Calu3 (cell line): ENCODE results near the gene YWHAH. TPM values are rescaled to one million over a fixed set of nuclear protein-coding genes. Genes with fewer than 3 reads are reported as not detected.

Experiments
- BruUV-seq: library from RNA; stranded (reverse); fragments of 400-500 nt; replicated peaks from 2 replicates; lab custom pipeline; 2021; lab: Mats Ljungman, UMichigan
- CTCF ChIA-PET: fragments of 300-600 bp; sonication (Branson Sonifier 250); formaldehyde crosslinking; loops from one replicate; lab custom pipeline; 2022; ENCODE audit warnings: antibody characterized with exemption; lab: Charles Lee
- DNase-seq: peaks from one replicate; pipeline ENCODE4 v3.0.0; 2022
- H3K27ac Mint-ChIP-seq: one replicate; pipeline ENCODE4 v1.8.0; 2022; ENCODE audit warnings: mixed read lengths; ENCODE audit not compliant: unreplicated experiment
- H3K27me3 Mint-ChIP-seq: one replicate; pipeline ENCODE4 v1.8.0; 2022; ENCODE audit warnings: mixed read lengths; ENCODE audit not compliant: unreplicated experiment
- H3K36me3 Mint-ChIP-seq: one replicate; pipeline ENCODE4 v1.8.0; 2022; ENCODE audit warnings: mild to moderate bottlenecking, moderate library complexity, mixed read lengths; ENCODE audit not compliant: insufficient read depth, unreplicated experiment
- H3K4me1 Mint-ChIP-seq: one replicate; pipeline ENCODE4 v1.8.0; 2022; ENCODE audit warnings: mild to moderate bottlenecking, low read depth, mixed read lengths; ENCODE audit not compliant: unreplicated experiment
- H3K4me3 Mint-ChIP-seq: one replicate; pipeline ENCODE4 v1.8.0; 2022; ENCODE audit warnings: mild to moderate bottlenecking, low read depth, moderate library complexity, mixed read lengths; ENCODE audit not compliant: unreplicated experiment
- H3K9me3 Mint-ChIP-seq: one replicate; pipeline ENCODE4 v1.8.0; 2022; ENCODE audit warnings: low read depth, mixed read lengths; ENCODE audit not compliant: unreplicated experiment
- intact Hi-C: fragments of 100-400 bp; cut with micrococcal nuclease; formaldehyde crosslinking; loops from one replicate; pipeline ENCODE4 v1.10.0; 2022; ENCODE audit not compliant: unreplicated experiment
- total RNA-seq: library from RNA; stranded (reverse); gene quantifications from 2 replicates; pipeline ENCODE4 v1.2.3, GENCODE V29; 2022
- TF ChIP-seq, protein P1 (sequence below): fragments of 200-600 bp; IDR thresholded peaks from one replicate; pipeline ENCODE4 v1.8.0; 2022; ENCODE audit warnings: antibody characterized with exemption; ENCODE audit not compliant: unreplicated experiment

Gene YWHAH
- total RNA-seq, 1 experiment from 2014 or later, result 197 TPM

DNA sequence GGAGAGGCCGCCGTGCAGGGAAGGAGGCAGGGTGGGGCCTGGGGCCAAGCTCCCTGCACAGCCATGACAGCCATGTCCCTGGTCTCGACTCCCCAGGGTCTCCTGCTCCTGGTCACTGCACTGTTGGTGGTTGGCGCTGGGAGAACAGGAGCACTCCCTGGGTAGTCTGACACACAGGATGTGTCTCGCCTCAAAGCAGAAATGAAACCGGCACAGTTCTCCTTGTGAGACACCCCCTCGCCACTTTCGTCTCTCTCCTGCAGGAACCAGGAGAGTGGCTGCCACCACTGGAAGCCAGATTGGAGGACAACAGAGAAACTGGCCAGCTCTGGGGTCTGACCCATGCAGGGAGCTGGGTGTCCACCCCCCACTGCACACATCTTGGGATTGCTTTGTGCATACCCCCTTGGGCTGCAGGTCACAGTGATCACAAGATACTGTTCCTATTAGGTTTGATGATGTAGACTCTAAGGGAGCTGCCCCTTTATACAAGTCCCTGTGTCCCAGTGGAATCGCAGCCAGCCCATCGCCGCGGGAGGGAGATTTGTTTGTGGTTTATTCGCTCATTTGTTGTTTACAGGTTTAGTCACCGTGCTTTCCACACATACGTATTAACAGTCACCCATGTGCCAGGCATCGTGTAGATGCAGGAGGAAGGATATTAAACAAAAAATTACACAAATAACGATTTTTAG lies 27.0 kb upstream of the YWHAH start:
- no peaks in the 10 kb centered on the region for H3K27me3 Mint-ChIP-seq
- TF ChIP-seq, protein P1, sequence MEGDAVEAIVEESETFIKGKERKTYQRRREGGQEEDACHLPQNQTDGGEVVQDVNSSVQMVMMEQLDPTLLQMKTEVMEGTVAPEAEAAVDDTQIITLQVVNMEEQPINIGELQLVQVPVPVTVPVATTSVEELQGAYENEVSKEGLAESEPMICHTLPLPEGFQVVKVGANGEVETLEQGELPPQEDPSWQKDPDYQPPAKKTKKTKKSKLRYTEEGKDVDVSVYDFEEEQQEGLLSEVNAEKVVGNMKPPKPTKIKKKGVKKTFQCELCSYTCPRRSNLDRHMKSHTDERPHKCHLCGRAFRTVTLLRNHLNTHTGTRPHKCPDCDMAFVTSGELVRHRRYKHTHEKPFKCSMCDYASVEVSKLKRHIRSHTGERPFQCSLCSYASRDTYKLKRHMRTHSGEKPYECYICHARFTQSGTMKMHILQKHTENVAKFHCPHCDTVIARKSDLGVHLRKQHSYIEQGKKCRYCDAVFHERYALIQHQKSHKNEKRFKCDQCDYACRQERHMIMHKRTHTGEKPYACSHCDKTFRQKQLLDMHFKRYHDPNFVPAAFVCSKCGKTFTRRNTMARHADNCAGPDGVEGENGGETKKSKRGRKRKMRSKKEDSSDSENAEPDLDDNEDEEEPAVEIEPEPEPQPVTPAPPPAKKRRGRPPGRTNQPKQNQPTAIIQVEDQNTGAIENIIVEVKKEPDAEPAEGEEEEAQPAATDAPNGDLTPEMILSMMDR, result no peak
- no TSS peak for BruUV-seq
- CTCF ChIA-PET, result interaction anchor here (0.9 kb wide), 1 partner anchor 17 kb away, joined by 4 read pairs; no protein-coding TSS in a partner anchor
- no peaks in the 10 kb centered on the region for H3K4me1 Mint-ChIP-seq
- no peak overlapping the region for H3K4me3 Mint-ChIP-seq
- no peaks in the 10 kb centered on the region for H3K36me3 Mint-ChIP-seq
- no peak for DNase-seq
- no peaks in the 10 kb centered on the region for H3K9me3 Mint-ChIP-seq
- intact Hi-C loops, result no loop called here
- no peak overlapping the region for H3K27ac Mint-ChIP-seq

DNA sequence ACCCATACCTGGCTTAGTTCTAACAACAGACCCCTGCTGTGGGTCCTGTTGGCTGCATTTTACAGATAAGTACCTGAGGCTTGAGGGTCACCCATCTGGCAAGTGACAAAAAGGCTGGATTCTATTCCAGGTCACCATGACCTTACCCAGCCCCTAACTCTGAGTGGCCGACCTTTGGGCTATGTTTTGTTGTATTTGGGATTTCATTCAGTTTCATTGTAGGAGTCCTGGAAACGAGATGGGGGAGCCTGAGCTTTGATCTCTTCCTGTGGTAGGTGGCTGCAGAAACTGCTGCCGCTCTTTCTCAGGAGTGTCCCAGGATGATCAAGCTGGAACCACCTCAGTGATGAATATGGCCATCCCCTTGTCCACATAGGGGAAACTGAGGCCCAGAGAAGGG lies 24.6 kb upstream of the YWHAH start:
- no peak for DNase-seq
- H3K27ac Mint-ChIP-seq, result no peak overlapping the region
- no peaks in the 10 kb centered on the region for H3K9me3 Mint-ChIP-seq
- intact Hi-C loops, result no loop called here
- TF ChIP-seq, protein P1, result no peak
- peaks cover 3% of the 10 kb centered on the region for H3K27me3 Mint-ChIP-seq
- CTCF ChIA-PET, result no interaction called here
- no peak overlapping the region for H3K4me3 Mint-ChIP-seq
- no peaks in the 10 kb centered on the region for H3K4me1 Mint-ChIP-seq
- no peaks in the 10 kb centered on the region for H3K36me3 Mint-ChIP-seq
- BruUV-seq, result no TSS peak

DNA sequence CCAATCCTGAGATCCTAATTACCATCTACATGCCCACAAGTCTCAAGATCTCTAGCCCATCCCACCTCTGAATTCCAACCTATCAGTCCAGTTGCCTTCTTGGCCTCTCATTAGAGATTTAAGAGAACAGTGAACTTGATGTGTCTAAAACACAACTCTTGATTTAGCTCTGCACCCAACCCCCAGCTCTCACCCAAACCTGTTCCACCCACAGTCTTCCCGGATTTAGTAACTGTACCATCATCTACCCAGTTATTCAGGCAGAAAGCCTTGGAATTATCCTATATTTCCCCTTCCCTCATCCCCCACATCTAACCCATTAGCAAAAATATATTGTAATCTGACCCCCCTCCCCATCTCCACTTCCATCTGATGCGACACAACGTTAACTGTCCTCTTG lies 24.0 kb upstream of the YWHAH start:
- Mint-ChIP-seq H3K27me3 (peaks cover 9% of the 10 kb centered on the region), H3K9me3 (no peaks in the 10 kb centered on the region), H3K27ac (no peak overlapping the region), H3K4me3 (no peak overlapping the region), H3K36me3 (no peaks in the 10 kb centered on the region), H3K4me1 (no peaks in the 10 kb centered on the region)
- no TSS peak for BruUV-seq
- TF ChIP-seq, protein P1, result no peak
- CTCF ChIA-PET, result no interaction called here
- DNase-seq, result no peak
- intact Hi-C loops, result no loop called here

DNA sequence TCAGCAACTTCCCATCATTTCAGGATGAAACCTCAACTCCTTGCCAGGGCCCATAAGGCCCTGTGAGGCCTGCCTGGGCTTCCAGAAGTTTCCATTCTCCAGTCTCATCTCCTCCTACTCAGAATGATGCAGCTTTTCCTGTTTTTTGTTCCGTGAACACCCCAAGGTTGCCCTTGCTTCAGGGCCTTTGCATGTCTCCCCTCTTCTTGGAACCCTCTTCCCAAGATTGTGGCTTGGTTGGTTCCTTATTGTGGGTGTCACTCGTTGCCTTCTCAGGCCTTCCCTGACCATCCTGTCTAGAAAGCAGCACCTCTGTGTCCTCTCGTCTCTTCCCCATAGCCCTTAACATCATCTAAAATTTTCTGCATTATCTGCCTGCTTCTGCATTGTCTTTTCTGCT lies 23.2 kb upstream of the YWHAH start:
- TF ChIP-seq, protein P1, result no peak
- H3K27ac Mint-ChIP-seq, result no peak overlapping the region
- intact Hi-C loops, result no loop called here
- no TSS peak for BruUV-seq
- no peaks in the 10 kb centered on the region for H3K36me3 Mint-ChIP-seq
- H3K4me3 Mint-ChIP-seq, result no peak overlapping the region
- CTCF ChIA-PET, result no interaction called here
- DNase-seq, result no peak
- no peaks in the 10 kb centered on the region for H3K9me3 Mint-ChIP-seq
- H3K4me1 Mint-ChIP-seq, result no peaks in the 10 kb centered on the region
- peaks cover 17% of the 10 kb centered on the region for H3K27me3 Mint-ChIP-seq
